ENCODE data around the gene SSR3.
"Not testable (repeated sequence)": the region's sequence is repeated elsewhere in the genome, so short reads cannot be mapped to it uniquely, and the experiment has no call there.

Gene SSR3

GRCh38 chr3:156586905-156587759, 32.2 kb upstream of the SSR3 start:
- Histone ChIP-seq H3K9ac (ENCODE audit: low read length) (no peak overlapping the region), H3K4me3 (ENCODE audit: low read length) (no peak overlapping the region), H3K27ac (ENCODE audit: low read depth, low read length) (no peak overlapping the region), H3K27me3 (ENCODE audit: control insufficient read depth, insufficient read depth, low read length) (no peaks in the 10 kb centered on the region), H3K4me1 (ENCODE audit: control insufficient read depth, insufficient read depth, low read length) (no peaks in the 10 kb centered on the region), H3K36me3 (ENCODE audit: control insufficient read depth, insufficient read depth, low read length) (no peaks in the 10 kb centered on the region)

DNA sequence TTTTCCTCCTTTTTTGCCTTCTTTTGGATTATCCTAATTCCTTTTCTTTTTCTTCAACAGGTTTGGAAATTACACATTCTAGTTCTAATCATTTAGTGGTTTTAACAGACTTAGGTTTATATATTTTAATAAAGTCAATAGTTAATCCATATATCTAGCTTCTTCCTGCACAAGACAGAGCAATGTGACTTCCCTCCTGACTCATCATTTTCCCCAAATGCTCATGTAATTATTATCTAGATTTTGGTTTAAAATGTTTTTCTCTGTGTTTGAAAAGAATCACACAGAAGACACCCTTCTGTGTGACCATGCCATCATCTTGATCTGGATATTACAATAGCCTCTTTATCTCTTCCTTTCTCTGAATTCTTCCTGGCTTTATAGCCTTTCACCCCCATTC, 28.6 kb upstream of the SSR3 start:
- no peak overlapping the region for H3K4me3 ChIP-seq (ENCODE audit: low read length)
- H3K9ac ChIP-seq (ENCODE audit: low read length): no peak overlapping the region
- H3K27me3 ChIP-seq (ENCODE audit: control insufficient read depth, insufficient read depth, low read length): no peaks in the 10 kb centered on the region
- H3K36me3 ChIP-seq (ENCODE audit: control insufficient read depth, insufficient read depth, low read length): no peaks in the 10 kb centered on the region
- H3K27ac ChIP-seq (ENCODE audit: low read depth, low read length): no peak overlapping the region
- no peaks in the 10 kb centered on the region for H3K4me1 ChIP-seq (ENCODE audit: control insufficient read depth, insufficient read depth, low read length)

DNA sequence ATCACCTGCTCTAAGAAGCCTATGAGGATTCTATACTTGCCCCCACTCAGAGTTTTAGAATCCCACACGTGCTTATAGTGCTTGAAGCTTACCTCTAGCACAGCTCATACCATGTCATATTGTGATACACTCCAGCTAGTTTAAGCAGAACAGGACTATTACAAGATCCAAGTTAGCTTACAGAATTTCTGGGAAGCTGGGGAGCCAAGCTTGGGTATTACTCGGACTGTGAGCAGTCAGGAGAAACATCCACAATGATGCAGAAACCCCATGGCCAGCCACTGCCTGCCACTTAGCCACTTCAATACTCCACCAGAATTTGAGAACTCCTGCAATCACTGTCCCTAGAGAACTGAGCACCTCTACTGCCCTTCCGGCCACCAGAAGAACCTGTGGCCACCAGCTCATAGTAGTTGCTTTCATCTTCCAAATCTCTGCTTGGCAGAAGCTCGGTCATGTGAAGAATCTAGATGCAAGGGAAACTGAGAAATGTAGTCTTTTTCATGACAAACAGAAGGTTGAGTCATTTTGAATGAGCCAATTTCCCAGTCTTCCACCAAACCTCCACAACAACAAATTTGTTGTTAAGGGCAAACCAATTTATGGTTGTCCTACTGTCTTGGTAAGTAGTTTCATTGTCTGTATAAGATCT, 27.7 kb upstream of the SSR3 start:
- Histone ChIP-seq H3K27me3 (ENCODE audit: control insufficient read depth, insufficient read depth, low read length) (no peaks in the 10 kb centered on the region), H3K4me3 (ENCODE audit: low read length) (no peak overlapping the region), H3K36me3 (ENCODE audit: control insufficient read depth, insufficient read depth, low read length) (no peaks in the 10 kb centered on the region), H3K9ac (ENCODE audit: low read length) (no peak overlapping the region), H3K4me1 (ENCODE audit: control insufficient read depth, insufficient read depth, low read length) (no peaks in the 10 kb centered on the region), H3K27ac (ENCODE audit: low read depth, low read length) (no peak overlapping the region)

DNA sequence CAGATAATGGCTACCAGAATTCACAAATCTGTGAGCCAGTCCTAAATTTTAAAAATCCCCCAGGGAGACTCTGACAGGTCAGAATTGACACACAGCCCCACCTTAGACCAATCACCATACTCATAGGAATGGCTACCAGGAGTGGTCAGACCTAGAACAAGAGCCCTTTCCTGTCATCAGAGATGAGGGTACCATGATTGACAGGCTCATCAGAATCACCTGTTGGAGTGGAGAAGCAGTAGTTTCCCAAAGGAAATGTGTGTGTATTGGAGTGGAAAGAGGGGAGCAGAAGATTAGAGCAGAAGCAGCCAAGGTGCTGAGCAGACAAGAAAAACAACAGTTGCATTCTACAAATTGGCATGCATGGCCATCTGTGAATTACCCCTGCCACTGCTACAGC, 27.0 kb upstream of the SSR3 start:
- Histone ChIP-seq H3K9ac (ENCODE audit: low read length) (no peak overlapping the region), H3K4me1 (ENCODE audit: control insufficient read depth, insufficient read depth, low read length) (no peaks in the 10 kb centered on the region), H3K4me3 (ENCODE audit: low read length) (no peak overlapping the region), H3K27me3 (ENCODE audit: control insufficient read depth, insufficient read depth, low read length) (no peaks in the 10 kb centered on the region), H3K27ac (ENCODE audit: low read depth, low read length) (no peak overlapping the region), H3K36me3 (ENCODE audit: control insufficient read depth, insufficient read depth, low read length) (no peaks in the 10 kb centered on the region)

DNA sequence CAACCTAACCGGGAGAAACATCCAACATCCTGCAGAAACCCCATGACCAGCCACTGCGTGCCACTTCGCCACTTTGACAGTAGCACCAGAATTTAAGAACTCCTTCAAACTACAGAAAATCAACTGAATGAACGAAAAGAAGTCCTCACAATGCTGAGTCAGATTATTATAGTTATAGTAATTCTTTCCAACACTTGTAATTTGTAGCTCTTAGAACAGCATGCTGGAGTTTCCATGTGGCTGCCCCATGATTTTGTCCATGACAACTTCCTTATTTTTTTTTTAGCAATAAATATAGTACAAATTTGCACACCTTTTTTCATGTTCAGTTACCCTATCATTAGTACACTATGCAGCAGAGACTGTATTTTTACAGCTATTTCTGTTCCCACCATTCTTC, 26.1 kb upstream of the SSR3 start:
- Histone ChIP-seq H3K27me3 (ENCODE audit: control insufficient read depth, insufficient read depth, low read length) (no peaks in the 10 kb centered on the region), H3K27ac (ENCODE audit: low read depth, low read length) (no peak overlapping the region), H3K9ac (ENCODE audit: low read length) (no peak overlapping the region), H3K4me1 (ENCODE audit: control insufficient read depth, insufficient read depth, low read length) (no peaks in the 10 kb centered on the region), H3K4me3 (ENCODE audit: low read length) (no peak overlapping the region), H3K36me3 (ENCODE audit: control insufficient read depth, insufficient read depth, low read length) (no peaks in the 10 kb centered on the region)

- H3K36me3 ChIP-seq (ENCODE audit: control insufficient read depth, insufficient read depth, low read length): no peaks in the 10 kb centered on the region
These were observed 24.5 kb upstream of the SSR3 start for GRCh38 chr3:156579427-156579851.

DNA sequence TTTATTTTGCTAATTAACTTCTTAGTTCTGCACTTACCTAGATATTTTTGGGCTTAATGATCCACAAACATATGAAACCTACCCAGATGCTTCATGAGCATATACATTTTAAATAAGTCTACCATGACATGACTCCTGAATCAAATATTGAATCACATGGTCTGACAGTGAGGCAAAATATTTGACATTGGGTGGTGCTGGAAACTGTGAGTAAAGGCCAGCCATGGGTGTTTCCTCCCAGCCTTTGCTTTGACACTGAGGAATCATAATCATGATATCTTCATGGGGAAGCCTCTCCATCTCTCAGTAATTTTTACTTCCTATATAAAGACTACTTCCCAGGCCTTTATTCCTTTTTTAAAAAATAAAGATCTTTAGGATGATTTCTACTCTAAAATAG, 22.8 kb upstream of the SSR3 start:
- peaks cover 2% of the 10 kb centered on the region for H3K27me3 ChIP-seq (ENCODE audit: control insufficient read depth, insufficient read depth, low read length)
- H3K4me3 ChIP-seq (ENCODE audit: low read length): no peak overlapping the region
- H3K9ac ChIP-seq (ENCODE audit: low read length): no peak overlapping the region
- no peak overlapping the region for H3K27ac ChIP-seq (ENCODE audit: low read depth, low read length)
- no peaks in the 10 kb centered on the region for H3K4me1 ChIP-seq (ENCODE audit: control insufficient read depth, insufficient read depth, low read length)
- H3K36me3 ChIP-seq (ENCODE audit: control insufficient read depth, insufficient read depth, low read length): no peaks in the 10 kb centered on the region

More at GRCh38 chr3:156579427-156579851, 24.5 kb upstream of the SSR3 start:
- Histone ChIP-seq H3K27me3 (ENCODE audit: control insufficient read depth, insufficient read depth, low read length) (no peaks in the 10 kb centered on the region), H3K4me3 (ENCODE audit: low read length) (no peak overlapping the region), H3K27ac (ENCODE audit: low read depth, low read length) (no peak overlapping the region), H3K4me1 (ENCODE audit: control insufficient read depth, insufficient read depth, low read length) (no peaks in the 10 kb centered on the region), H3K9ac (ENCODE audit: low read length) (no peak overlapping the region)

DNA sequence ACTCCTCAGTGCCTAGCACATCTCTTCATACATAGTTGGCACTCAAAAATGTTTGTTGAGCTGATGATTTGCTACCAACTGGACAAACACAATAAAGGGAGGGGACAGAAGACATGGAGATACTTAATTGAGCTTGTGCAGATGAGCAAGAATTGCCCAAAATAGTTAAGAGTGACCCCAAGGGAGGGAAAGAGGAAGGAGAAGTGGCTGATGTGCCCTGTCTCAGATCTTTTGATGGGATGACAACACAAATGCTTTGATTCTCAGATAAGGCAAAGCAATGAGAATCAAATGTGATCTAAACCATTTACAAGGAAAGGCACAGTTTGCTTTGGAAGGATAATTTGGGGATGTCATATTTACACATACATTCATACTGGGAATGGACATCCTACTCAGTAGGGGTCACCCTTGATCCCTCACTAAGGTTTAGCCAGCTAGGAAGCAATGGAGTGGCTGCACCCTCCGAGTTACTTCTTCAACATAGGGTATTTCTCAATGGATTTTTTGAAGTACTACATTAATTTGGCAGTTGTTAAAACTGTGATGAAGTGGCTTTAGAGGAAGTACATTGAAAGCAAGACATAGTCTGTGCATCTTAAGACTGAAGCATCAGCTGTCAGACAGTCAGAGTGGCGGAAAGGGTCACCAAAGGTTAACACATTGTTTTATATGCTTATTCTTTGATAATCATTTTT, 21.9 kb upstream of the SSR3 start:
- no peaks in the 10 kb centered on the region for H3K4me1 ChIP-seq (ENCODE audit: control insufficient read depth, insufficient read depth, low read length)
- H3K27me3 ChIP-seq (ENCODE audit: control insufficient read depth, insufficient read depth, low read length): peaks cover 2% of the 10 kb centered on the region
- no peak overlapping the region for H3K9ac ChIP-seq (ENCODE audit: low read length)
- H3K4me3 ChIP-seq (ENCODE audit: low read length): no peak overlapping the region
- no peaks in the 10 kb centered on the region for H3K36me3 ChIP-seq (ENCODE audit: control insufficient read depth, insufficient read depth, low read length)
- no peak overlapping the region for H3K27ac ChIP-seq (ENCODE audit: low read depth, low read length)

GRCh38 chr3:156576051-156576450, 21.1 kb upstream of the SSR3 start:
- H3K36me3 ChIP-seq (ENCODE audit: control insufficient read depth, insufficient read depth, low read length): no peaks in the 10 kb centered on the region
- no peaks in the 10 kb centered on the region for H3K4me1 ChIP-seq (ENCODE audit: control insufficient read depth, insufficient read depth, low read length)
- no peak overlapping the region for H3K27ac ChIP-seq (ENCODE audit: low read depth, low read length)
- H3K9ac ChIP-seq (ENCODE audit: low read length): no peak overlapping the region
- no peak overlapping the region for H3K4me3 ChIP-seq (ENCODE audit: low read length)
- peaks cover 2% of the 10 kb centered on the region for H3K27me3 ChIP-seq (ENCODE audit: control insufficient read depth, insufficient read depth, low read length)

GRCh38 chr3:156575641-156576040, 20.7 kb upstream of the SSR3 start:
- Histone ChIP-seq H3K4me1 (ENCODE audit: control insufficient read depth, insufficient read depth, low read length) (no peaks in the 10 kb centered on the region), H3K27me3 (ENCODE audit: control insufficient read depth, insufficient read depth, low read length) (peaks cover 2% of the 10 kb centered on the region), H3K4me3 (ENCODE audit: low read length) (no peak overlapping the region), H3K27ac (ENCODE audit: low read depth, low read length) (no peak overlapping the region), H3K36me3 (ENCODE audit: control insufficient read depth, insufficient read depth, low read length) (no peaks in the 10 kb centered on the region), H3K9ac (ENCODE audit: low read length) (no peak overlapping the region)

DNA sequence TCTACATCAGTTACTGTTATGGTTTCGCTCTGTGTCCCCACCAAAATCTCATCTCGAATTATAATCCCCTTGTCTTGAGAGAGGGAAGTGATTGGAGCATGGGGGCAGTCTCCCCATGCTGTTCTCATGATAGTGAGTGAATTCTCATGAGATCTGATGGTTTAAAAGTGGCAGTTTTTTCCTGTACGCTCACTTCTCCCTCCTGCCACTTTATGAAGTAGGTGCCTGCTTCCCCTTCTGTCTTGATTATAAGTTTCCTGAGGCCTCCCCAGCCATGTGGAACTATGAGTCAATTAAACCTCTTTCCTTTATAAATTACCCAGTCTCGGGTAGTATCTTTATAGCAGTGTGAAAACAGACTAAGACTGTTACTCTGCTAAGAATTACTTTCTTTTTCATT, 15.0 kb upstream of the SSR3 start:
- H3K9ac ChIP-seq (ENCODE audit: low read length); H3K27me3 ChIP-seq (ENCODE audit: control insufficient read depth, insufficient read depth, low read length); H3K27ac ChIP-seq (ENCODE audit: low read depth, low read length); H3K4me3 ChIP-seq (ENCODE audit: low read length); H3K4me1 ChIP-seq (ENCODE audit: control insufficient read depth, insufficient read depth, low read length); H3K36me3 ChIP-seq (ENCODE audit: control insufficient read depth, insufficient read depth, low read length): not testable (repeated sequence)

- H3K36me3 ChIP-seq (ENCODE audit: control insufficient read depth, insufficient read depth, low read length); H3K4me1 ChIP-seq (ENCODE audit: control insufficient read depth, insufficient read depth, low read length); H3K27me3 ChIP-seq (ENCODE audit: control insufficient read depth, insufficient read depth, low read length); H3K27ac ChIP-seq (ENCODE audit: low read depth, low read length); H3K4me3 ChIP-seq (ENCODE audit: low read length); H3K9ac ChIP-seq (ENCODE audit: low read length): not testable (repeated sequence)
These were observed 14.1 kb upstream of the SSR3 start for GRCh38 chr3:156569016-156569415.

Measured in rectal smooth muscle tissue (tissue), 1 donor.